Measurements from ENCODE around the gene EPB41L4B. TPM values are rescaled to one million over a fixed set of nuclear protein-coding genes. Genes with fewer than 3 reads are reported as not detected.
"Not testable (repeated sequence)": the region's sequence is repeated elsewhere in the genome, so short reads cannot be mapped to it uniquely, and the experiment has no call there.

The EPB41L4B gene
- total and polyA plus RNA-seq, 8 donors = 36.8 to 122 (median 93.3) TPM

DNA sequence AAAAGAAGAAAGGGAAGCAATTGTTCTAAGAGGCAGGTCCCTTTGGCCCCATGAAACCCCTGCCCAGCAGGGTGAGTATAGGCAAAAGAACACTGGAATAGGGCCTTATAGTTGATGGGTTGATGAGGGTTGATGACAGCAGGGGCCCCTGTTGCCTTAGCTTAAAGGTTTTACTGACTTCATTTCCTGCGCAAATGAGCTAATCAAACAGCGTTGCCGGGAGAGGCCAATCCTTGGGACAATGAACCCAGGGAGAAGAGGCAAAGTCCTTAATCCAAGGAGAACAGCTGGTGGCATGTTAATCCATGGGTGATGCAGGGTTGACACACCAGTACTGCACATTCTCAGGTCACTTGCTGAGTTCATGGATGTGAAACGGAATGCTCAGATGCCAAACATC, 22.0 kb upstream of the EPB41L4B start:
- Histone ChIP-seq H3K27me3 (no peaks in the 10 kb centered on the region), H3K27ac (no peak overlapping the region), H3K9me3 (no peaks in the 10 kb centered on the region), H3K4me3 (no peak overlapping the region), H3K4me1 (peaks cover 8 to 13% (median 8%) of the 10 kb centered on the region in 3 donors), H3K36me3 (no peaks in the 10 kb centered on the region)
- DNase-seq (no peak), FAIRE-seq (no peak), ATAC-seq (no peak)
- intact Hi-C loops (cut with DNase I) = no loop called here
- TF ChIP-seq, protein P1, sequence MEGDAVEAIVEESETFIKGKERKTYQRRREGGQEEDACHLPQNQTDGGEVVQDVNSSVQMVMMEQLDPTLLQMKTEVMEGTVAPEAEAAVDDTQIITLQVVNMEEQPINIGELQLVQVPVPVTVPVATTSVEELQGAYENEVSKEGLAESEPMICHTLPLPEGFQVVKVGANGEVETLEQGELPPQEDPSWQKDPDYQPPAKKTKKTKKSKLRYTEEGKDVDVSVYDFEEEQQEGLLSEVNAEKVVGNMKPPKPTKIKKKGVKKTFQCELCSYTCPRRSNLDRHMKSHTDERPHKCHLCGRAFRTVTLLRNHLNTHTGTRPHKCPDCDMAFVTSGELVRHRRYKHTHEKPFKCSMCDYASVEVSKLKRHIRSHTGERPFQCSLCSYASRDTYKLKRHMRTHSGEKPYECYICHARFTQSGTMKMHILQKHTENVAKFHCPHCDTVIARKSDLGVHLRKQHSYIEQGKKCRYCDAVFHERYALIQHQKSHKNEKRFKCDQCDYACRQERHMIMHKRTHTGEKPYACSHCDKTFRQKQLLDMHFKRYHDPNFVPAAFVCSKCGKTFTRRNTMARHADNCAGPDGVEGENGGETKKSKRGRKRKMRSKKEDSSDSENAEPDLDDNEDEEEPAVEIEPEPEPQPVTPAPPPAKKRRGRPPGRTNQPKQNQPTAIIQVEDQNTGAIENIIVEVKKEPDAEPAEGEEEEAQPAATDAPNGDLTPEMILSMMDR (IDR thresholded peaks at IDR 0.05) = no peak
- 91 to 92% methylated on average over 4 of the region's 4 CpGs for WGBS, 2 donors

DNA sequence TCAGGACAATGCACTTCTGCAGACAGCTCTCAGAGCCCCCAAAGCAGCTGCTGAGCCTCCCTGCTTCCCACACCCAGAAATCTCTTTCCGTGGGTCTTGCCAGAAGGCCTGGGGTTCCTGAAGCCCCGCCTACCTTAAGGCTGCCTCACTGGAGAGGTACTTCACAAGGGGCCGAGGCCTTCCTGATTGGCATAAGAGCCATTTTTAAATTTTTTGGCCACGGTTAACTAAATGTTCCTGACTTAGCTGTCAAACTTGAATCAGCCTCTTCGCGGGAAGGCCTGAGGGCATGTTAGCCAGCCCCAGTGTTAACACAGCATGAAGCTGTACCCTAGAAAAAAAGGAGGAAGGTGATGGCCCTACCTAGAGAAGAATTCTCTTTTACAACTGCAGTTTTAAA, 20.7 kb upstream of the EPB41L4B start:
- TF ChIP-seq, protein P1 (IDR thresholded peaks at IDR 0.05) = no peak
- Histone ChIP-seq H3K9me3 (no peaks in the 10 kb centered on the region), H3K27me3 (no peaks in the 10 kb centered on the region), H3K4me3 (no peak overlapping the region), H3K36me3 (no peaks in the 10 kb centered on the region), H3K27ac (no peak overlapping the region), H3K4me1 (peaks cover 8 to 10% (median 8%) of the 10 kb centered on the region in 3 donors)
- intact Hi-C loops (cut with DNase I) = no loop called here
- 52 to 54% methylated on average over 6 of the region's 6 CpGs for WGBS, 2 donors
- FAIRE-seq = no peak
- DNase-seq = no peak
- no peak for ATAC-seq

DNA sequence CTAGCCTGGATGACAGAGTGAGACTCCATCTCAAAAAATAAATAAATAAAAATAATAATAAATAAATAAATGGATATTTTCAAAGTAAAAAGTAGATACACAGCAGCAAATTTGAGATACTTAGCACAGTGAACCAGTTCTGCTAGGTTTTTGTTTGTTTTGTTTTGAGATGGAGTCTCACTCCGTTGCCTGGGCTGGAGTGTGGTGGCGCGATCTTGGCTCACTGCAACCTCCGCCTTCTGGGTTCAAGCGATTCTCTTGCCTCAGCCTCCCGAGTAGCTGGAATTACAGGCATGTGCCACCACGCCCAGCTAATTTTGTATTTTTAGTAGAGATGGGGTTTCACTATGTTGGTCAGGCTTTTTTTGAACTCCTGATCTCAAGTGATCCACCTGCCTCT, 20.1 kb upstream of the EPB41L4B start:
- H3K9me3 ChIP-seq; intact Hi-C loops (cut with DNase I); H3K27ac ChIP-seq; H3K4me3 ChIP-seq; ATAC-seq; DNase-seq; FAIRE-seq; H3K36me3 ChIP-seq; H3K27me3 ChIP-seq; H3K4me1 ChIP-seq: not testable (repeated sequence)
- 75 to 81% methylated on average over 7 of the region's 7 CpGs for WGBS, 2 donors

DNA sequence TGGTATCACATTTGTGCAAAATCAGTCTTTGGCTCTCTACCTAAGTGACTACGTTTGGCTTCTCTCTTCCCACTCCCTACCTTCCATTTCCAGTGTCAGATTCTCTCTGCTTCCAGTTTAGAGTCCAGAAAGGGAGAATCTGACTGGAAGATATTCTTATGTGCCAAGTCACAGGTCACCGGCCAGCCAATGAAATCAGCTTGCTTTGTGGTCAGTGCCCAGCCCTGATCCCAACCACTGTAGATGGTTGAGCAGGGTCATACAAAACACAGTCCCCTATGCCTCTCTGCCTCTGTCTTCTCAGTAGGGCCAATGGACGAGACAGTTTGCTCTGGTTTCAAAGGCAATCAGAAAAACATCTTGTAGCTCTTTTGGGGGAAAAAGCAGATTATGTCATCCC, 15.6 kb upstream of the EPB41L4B start:
- no peak for FAIRE-seq
- H3K36me3 ChIP-seq = no peaks in the 10 kb centered on the region
- TF ChIP-seq, protein P1 (IDR thresholded peaks at IDR 0.05) = no peak
- no peak for DNase-seq
- ATAC-seq = no peak
- intact Hi-C loops (cut with DNase I) = no loop called here
- no peaks in the 10 kb centered on the region for H3K27me3 ChIP-seq
- peaks cover 0 to 6% (median 6%) of the 10 kb centered on the region in 3 donors for H3K4me1 ChIP-seq
- H3K9me3 ChIP-seq = no peaks in the 10 kb centered on the region
- no peak overlapping the region for H3K4me3 ChIP-seq
- 86 to 89% methylated on average over 3 of the region's 3 CpGs for WGBS, 2 donors
- no peak overlapping the region for H3K27ac ChIP-seq

DNA sequence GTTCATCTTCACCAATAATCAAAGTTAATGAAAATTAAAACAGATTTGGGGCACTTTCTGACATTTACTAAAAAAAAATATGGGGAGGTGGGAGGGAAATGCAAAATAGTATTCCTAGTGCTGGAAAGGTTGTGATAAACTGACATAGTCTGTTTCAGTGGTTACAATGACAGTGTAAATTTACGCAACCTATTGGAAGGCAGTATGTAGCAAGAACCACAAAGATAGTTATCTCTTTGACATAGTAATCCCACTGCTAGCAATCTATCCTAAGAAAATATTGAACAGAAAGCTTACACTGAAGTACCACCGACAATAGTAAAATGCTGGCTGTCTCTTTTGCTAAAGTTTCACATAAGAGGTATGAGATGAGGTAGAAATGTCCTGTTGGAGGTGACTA, 15.1 kb upstream of the EPB41L4B start:
- Histone ChIP-seq H3K4me3 (no peak overlapping the region), H3K9me3 (no peaks in the 10 kb centered on the region), H3K27me3 (no peaks in the 10 kb centered on the region), H3K36me3 (no peaks in the 10 kb centered on the region), H3K27ac (no peak overlapping the region), H3K4me1 (peaks cover 3 to 9% (median 6%) of the 10 kb centered on the region in 3 donors)
- TF ChIP-seq, protein P1 (IDR thresholded peaks at IDR 0.05) = no peak
- WGBS, 2 donors = 83 to 89% methylated on average over 2 of the region's 2 CpGs
- intact Hi-C loops (cut with DNase I) = no loop called here
- no peak for DNase-seq
- no peak for ATAC-seq
- FAIRE-seq = no peak
